ENCODE measurements around the gene CDC73. TPM values are rescaled to one million over a fixed set of nuclear protein-coding genes. Genes with fewer than 3 reads are reported as not detected.

CDC73 gene
- total and polyA plus RNA-seq, 9 of the 15 experiments (the other 6 are each of a cell fraction or from before 2014, with no cell fraction given), result 19.0 to 61.7 (median 30.1) TPM

DNA sequence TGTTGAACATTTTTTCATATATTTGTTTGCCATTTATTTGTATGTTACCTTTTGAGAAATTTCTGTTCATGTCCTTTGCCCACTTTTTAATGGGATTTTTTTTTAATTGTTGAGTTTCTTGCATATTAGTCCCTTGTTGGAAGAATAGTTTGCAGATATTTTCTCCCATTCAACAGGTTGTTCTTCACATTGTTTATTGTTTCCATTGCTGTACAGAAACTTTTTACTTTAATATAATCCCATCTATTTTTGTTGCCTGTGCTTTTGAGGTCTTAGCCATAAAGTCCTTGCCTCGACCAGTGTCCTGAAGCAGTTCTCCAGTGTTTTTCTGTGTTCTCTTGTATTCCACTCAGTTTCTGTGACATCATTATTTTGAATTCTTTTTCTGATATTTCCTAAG is 118.8 kb downstream of the CDC73 start:
- Histone ChIP-seq H3K4me3 (no peak overlapping the region), H3K4me1 (replicated peaks in 1 of 2; ENCODE audit: control insufficient read depth in 2 of 2, insufficient read depth in 2 of 2, low read length in 2 of 2) (peaks cover 0 to 3% of the 10 kb centered on the region in 2 experiments; a peak in 1 of 5 replicates), H3K9ac (ENCODE audit: insufficient read depth in 1 of 2, low read depth in 2 of 2, low read length in 2 of 2) (no peak overlapping the region), H3K9me3 (replicated peaks; ENCODE audit: control insufficient read depth, insufficient read depth, low read depth, low read length) (no peaks in the 10 kb centered on the region), H2AFZ (ENCODE audit: low read depth, low read length) (no peak overlapping the region), H3K27me3 (ENCODE audit: control insufficient read depth in 2 of 2, insufficient read depth in 2 of 2, low read length in 2 of 2) (no peaks in the 10 kb centered on the region), H3K79me2 (ENCODE audit: control insufficient read depth, insufficient read depth, low read length) (0 out of 3 replicates have a peak, but pooled peaks cover 2% of the 10 kb centered on the region), H3K9me1 (ENCODE audit: control insufficient read depth, insufficient read depth, low read length) (no peaks in the 10 kb centered on the region), H3K27ac (ENCODE audit: extremely low read depth, low read depth, low read length) (no peak overlapping the region), H3K4me2 (ENCODE audit: insufficient read depth, low read length) (no peak overlapping the region), H3K36me3 (ENCODE audit: control insufficient read depth, insufficient read depth, low read length) (peaks cover 26% of the 10 kb centered on the region; the same call in 2 of the 3 replicates), H4K20me1 (replicated peaks; ENCODE audit: control insufficient read depth, insufficient read depth, low read length) (no peaks in the 10 kb centered on the region)
- ChIA-PET POLR2A (no interaction called here), CTCF (ENCODE audit: low intra/inter-chr PET ratio) (no interaction called here)
- BruUV-seq (replicated peaks), result no TSS peak
- intact Hi-C loops (cut with micrococcal nuclease), result no loop called here
- no peak for ATAC-seq
- DNase-seq (ENCODE audit: extremely low read depth in 1 of 4, low spot score in 3 of 4), result no peak
- in situ Hi-C loops (cut with MboI), result no loop called here
- TF ChIP-seq ZNF263 (CRISPR knock-in tag; IDR thresholded peaks at IDR 0.05; ENCODE audit: borderline replicate concordance), result no peak
- TF ChIP-seq FOXM1 (IDR thresholded peaks at IDR 0.05; ENCODE audit: low read depth), result no peak
- TF ChIP-seq FOXM1 (CRISPR knock-in tag; IDR thresholded peaks at IDR 0.05; ENCODE audit: low read depth), result no peak
- TF ChIP-seq, protein P1, sequence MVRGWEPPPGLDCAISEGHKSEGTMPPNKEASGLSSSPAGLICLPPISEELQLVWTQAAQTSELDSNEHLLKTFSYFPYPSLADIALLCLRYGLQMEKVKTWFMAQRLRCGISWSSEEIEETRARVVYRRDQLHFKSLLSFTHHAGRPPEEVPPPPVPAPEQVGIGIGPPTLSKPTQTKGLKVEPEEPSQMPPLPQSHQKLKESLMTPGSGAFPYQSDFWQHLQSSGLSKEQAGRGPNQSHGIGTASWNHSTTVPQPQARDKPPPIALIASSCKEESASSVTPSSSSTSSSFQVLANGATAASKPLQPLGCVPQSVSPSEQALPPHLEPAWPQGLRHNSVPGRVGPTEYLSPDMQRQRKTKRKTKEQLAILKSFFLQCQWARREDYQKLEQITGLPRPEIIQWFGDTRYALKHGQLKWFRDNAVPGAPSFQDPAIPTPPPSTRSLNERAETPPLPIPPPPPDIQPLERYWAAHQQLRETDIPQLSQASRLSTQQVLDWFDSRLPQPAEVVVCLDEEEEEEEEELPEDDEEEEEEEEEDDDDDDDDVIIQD (CRISPR knock-in tag; IDR thresholded peaks at IDR 0.05), result no peak
- TF ChIP-seq KAT7 (CRISPR knock-in tag; IDR thresholded peaks at IDR 0.05; ENCODE audit: borderline replicate concordance), result no peak
- no peak for TF ChIP-seq ZNF253 (CRISPR knock-in tag; conservative IDR thresholded peaks at IDR 0.05)
- TF ChIP-seq DIDO1 (tag; IDR thresholded peaks at IDR 0.05; ENCODE audit: low read depth), result no peak
- no peak for TF ChIP-seq TAL1 (IDR thresholded peaks at IDR 0.05)
- TF ChIP-seq, protein P2, sequence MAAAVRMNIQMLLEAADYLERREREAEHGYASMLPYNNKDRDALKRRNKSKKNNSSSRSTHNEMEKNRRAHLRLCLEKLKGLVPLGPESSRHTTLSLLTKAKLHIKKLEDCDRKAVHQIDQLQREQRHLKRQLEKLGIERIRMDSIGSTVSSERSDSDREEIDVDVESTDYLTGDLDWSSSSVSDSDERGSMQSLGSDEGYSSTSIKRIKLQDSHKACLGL (CRISPR knock-in tag; IDR thresholded peaks at IDR 0.05; ENCODE audit: borderline replicate concordance, poor library complexity, severe bottlenecking), result no peak
- TF ChIP-seq ATF7 (IDR thresholded peaks at IDR 0.05), result no peak
- TF ChIP-seq ZC3H11A (IDR thresholded peaks at IDR 0.05; ENCODE audit: low read depth, low read length), result no peak
- no peak for TF ChIP-seq NUFIP1 (IDR thresholded peaks at IDR 0.05; ENCODE audit: partially characterized antibody)
- TF ChIP-seq SAFB (IDR thresholded peaks at IDR 0.05; ENCODE audit: borderline replicate concordance, low read depth, low read length), result no peak
- no peak for TF ChIP-seq ZNF79 (CRISPR knock-in tag; IDR thresholded peaks at IDR 0.05; ENCODE audit: low read depth)
- TF ChIP-seq ZNF197 (CRISPR knock-in tag; IDR thresholded peaks at IDR 0.05; ENCODE audit: low read depth), result no peak
- 78% methylated on average over 1 of the region's 1 CpG for WGBS (ENCODE audit: insufficient coverage, low coverage, missing lambda C conversion rate)
- no peak for FAIRE-seq
